C4-2B (cell line): Measurements from ENCODE around the gene ZNF775.

Source experiments
- H3K27ac ChIP-seq: fragments of 450-650 bp; 2 replicates; pipeline ENCODE4 v1.5.1; 2017
- CTCF ChIP-seq: fragments of 450-650 bp; conservative IDR thresholded peaks from 2 replicates; pipeline ENCODE4 v1.5.1; 2017; ENCODE audit warnings: mild to moderate bottlenecking
- ZFX ChIP-seq: fragments of 450-650 bp; IDR thresholded peaks from 2 replicates; pipeline ENCODE4 v1.6.1; 2017

ZNF775 gene

DNA sequence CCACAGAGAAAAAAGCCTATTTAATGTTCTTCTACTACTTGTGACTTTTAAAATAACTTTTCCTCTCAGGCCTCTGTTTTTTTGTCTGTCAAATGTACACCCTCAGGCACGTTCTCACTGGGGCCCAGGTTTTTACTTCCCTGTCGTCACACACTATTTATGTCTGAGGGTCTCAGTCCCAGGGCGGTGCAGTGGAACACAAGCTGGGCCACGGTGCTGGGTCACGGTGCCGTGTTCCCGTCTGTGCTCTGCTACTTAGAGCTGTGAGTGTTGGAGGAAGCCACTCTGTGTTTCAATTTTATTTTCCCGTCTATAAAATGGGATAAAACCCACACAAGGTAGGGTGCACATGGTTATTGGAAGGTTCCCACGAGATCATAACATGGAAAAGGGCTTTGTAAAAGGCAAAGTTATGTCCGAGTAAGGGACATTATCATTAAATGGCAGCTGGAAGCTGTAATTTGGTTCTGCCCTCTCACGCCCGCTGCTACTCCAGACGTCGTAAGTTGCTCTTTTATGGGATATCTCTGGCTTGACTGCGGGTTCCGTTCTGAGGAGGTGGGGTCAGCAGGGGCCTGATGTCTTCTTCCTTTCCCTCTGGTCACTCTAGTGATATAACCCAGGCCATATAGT, 25.2 kb downstream of the ZNF775 start:
- TF ChIP-seq ZFX (no peak), CTCF (no peak)
- peak overlapping the region; percentile 87 for H3K27ac ChIP-seq

- peak overlapping the region; percentile 87 for H3K27ac ChIP-seq
- TF ChIP-seq ZFX (peak; percentile 95; the same call in 1 of the 2 replicates), CTCF (peak; percentile 71)
These were observed 25.9 kb downstream of the ZNF775 start for GRCh38 chr7:150404805-150405583.

GRCh38 chr7:150405584-150406311, 26.6 kb downstream of the ZNF775 start:
- peak overlapping the region; percentile 87 for H3K27ac ChIP-seq
- TF ChIP-seq CTCF (no peak), ZFX (no peak)

GRCh38 chr7:150406312-150406566, 27.1 kb downstream of the ZNF775 start:
- peak overlapping the region; percentile 87 for H3K27ac ChIP-seq
- no peak for TF ChIP-seq CTCF
- no peak for TF ChIP-seq ZFX

GRCh38 chr7:150406567-150407421, 27.7 kb downstream of the ZNF775 start:
- no peak; the same call in 1 of the 2 replicates for TF ChIP-seq ZFX
- TF ChIP-seq CTCF: no peak
- no peak overlapping the region; the same call in 1 of the 2 replicates for H3K27ac ChIP-seq

DNA sequence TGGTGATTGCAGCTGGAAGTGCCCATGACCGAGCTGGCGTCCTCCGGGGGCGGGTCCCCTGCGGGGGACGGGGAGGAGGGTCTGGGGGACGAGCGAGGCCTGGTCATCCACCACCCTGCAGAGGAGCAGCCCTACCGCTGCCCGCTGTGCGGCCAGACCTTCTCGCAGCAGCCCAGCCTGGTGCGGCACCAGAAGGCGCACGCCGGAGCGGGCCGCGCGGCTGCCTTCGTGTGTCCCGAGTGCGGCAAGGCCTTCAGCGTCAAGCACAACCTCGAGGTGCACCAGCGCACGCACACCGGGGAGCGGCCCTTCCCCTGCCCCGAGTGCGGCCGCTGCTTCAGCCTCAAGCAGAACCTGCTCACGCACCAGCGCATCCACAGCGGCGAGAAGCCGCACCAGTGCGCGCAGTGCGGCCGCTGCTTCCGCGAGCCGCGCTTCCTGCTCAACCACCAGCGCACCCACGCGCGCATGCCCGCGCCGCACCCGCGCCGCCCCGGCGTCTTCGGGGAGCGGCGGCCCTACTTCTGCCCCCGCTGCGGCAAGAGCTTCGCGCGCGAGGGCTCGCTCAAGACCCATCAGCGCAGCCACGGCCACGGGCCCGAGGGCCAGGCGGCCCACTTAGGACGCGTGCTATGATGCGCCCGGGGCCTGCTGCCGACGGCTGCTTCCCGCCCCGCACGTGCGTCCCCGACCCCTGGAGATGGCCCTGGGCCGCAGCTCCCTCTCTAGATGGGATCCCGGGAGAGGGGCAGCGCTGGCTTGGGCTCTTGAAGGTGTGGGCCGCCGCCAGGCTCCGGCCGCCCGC, 28.7 kb downstream of the ZNF775 start:
- TF ChIP-seq ZFX: no peak
- no peak for TF ChIP-seq CTCF
- H3K27ac ChIP-seq: no peak overlapping the region
